ENCODE results near the gene DCAF6. TPM values are rescaled to one million over a fixed set of nuclear protein-coding genes. Genes with fewer than 3 reads are reported as not detected.

DCAF6 gene
- total RNA-seq, 2 donors from 2014 or later, result 30.7 to 42.8 TPM

GRCh38 chr1:167974698-167975097 is 38.2 kb downstream of the DCAF6 start:
- no peak overlapping the region for H3K27ac ChIP-seq
- no peak for TF ChIP-seq CTCF (IDR thresholded peaks at IDR 0.05)
- no peak for TF ChIP-seq POLR2A (IDR thresholded peaks at IDR 0.05)
- no peaks in the 10 kb centered on the region for H3K27me3 ChIP-seq
- 49 to 55% methylated on average over 4 of the region's 4 CpGs for WGBS, 2 donors
- H3K36me3 ChIP-seq (replicated peaks in 1 of 2; ENCODE audit: insufficient read depth in 1 of 2, low read depth in 2 of 2), result peaks cover 0 to 2% of the 10 kb centered on the region in 2 donors
- ATAC-seq (no peak), DNase-seq (no peak)
- no peaks in the 10 kb centered on the region for H3K4me1 ChIP-seq
- no peak overlapping the region for H3K4me3 ChIP-seq
- H3K9me3 ChIP-seq, result no peaks in the 10 kb centered on the region
- intact Hi-C loops (cut with DNase I), result no loop called here

DNA sequence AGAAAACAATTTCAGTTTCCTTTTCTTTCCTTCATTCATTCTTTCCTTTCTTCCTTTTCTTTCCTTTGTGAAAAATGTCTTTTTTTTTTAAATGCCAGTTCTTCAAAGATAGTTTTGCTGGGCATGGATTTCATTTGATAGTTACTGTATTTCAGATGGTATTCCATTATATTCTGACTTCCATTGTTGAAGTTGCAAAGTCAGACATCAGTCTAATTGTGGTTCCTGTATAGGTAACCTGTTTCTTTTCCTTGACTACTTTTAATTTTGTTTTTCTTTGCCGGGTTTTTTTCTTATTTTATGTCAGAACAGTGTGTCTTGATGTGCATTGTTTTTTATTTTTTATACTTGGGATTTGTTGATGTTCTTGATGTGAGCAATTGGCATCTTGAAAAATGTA is 40.8 kb downstream of the DCAF6 start:
- no peak for ATAC-seq

GRCh38 chr1:167981933-167982332 is 45.5 kb downstream of the DCAF6 start:
- Histone ChIP-seq H3K27ac (no peak overlapping the region), H3K4me1 (no peaks in the 10 kb centered on the region), H3K27me3 (no peaks in the 10 kb centered on the region), H3K9me3 (no peaks in the 10 kb centered on the region), H3K4me3 (no peak overlapping the region), H3K36me3 (replicated peaks in 1 of 2; ENCODE audit: insufficient read depth in 1 of 2, low read depth in 2 of 2) (no peaks in the 10 kb centered on the region)
- ATAC-seq (no peak), DNase-seq (no peak)
- WGBS, 2 donors, result 97% methylated on average over 9 of the region's 9 CpGs
- intact Hi-C loops (cut with DNase I), result no loop called here
- TF ChIP-seq CTCF (IDR thresholded peaks at IDR 0.05), result no peak
- no peak for TF ChIP-seq POLR2A (IDR thresholded peaks at IDR 0.05)

More for the DNA sequence above, 40.8 kb downstream of the DCAF6 start:
- H3K4me1 ChIP-seq, result no peaks in the 10 kb centered on the region
- H3K27me3 ChIP-seq, result no peaks in the 10 kb centered on the region
- no peak overlapping the region for H3K27ac ChIP-seq
- intact Hi-C loops (cut with DNase I), result no loop called here
- no peak overlapping the region for H3K4me3 ChIP-seq
- 95 to 96% methylated on average over 1 of the region's 1 CpG for WGBS, 2 donors
- no peaks in the 10 kb centered on the region for H3K9me3 ChIP-seq
- TF ChIP-seq POLR2A (IDR thresholded peaks at IDR 0.05) (no peak), CTCF (IDR thresholded peaks at IDR 0.05) (no peak)
- H3K36me3 ChIP-seq (replicated peaks in 1 of 2; ENCODE audit: insufficient read depth in 1 of 2, low read depth in 2 of 2), result peaks cover 0 to 2% of the 10 kb centered on the region in 2 donors
- no peak for DNase-seq

GRCh38 chr1:167983797-167984420 is 47.4 kb downstream of the DCAF6 start:
- Histone ChIP-seq H3K36me3 (replicated peaks in 1 of 2; ENCODE audit: insufficient read depth in 1 of 2, low read depth in 2 of 2) (no peaks in the 10 kb centered on the region), H3K9me3 (no peaks in the 10 kb centered on the region), H3K4me3 (no peak overlapping the region), H3K4me1 (no peaks in the 10 kb centered on the region), H3K27me3 (no peaks in the 10 kb centered on the region), H3K27ac (no peak overlapping the region)
- no peak for TF ChIP-seq CTCF (IDR thresholded peaks at IDR 0.05)
- no peak for TF ChIP-seq POLR2A (IDR thresholded peaks at IDR 0.05)
- intact Hi-C loops (cut with DNase I), result no loop called here
- no peak for DNase-seq
- 93 to 97% methylated on average over 2 of the region's 2 CpGs for WGBS, 2 donors
- no peak for ATAC-seq

DNA sequence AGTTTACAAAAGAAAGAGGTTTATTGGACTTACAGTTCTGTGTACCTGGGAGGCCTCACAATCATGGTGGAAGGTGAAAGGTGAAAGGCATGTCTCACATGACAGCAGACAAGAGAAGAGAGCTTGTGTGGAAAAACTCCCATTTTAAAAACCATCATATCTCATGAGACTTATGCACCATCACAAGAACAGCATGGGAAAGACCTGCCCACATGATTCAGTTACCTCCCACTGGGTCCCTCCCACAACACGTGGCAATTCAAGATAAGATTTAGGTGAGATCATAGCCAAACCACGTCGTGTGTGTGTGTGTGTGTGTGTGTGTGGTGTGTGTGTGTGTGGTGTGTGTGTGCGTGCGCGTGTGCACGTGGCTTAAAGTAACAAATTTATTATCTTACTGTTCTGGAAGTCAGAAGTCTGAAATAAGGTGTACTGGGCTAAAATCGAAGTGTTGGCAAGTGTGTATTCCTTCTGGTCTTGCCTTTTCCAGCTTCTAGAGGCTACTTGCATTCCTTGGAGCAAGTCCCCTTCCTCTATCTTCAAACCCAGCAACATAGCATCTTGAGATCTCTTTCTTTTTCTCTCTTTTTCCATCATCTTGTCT is 48.5 kb downstream of the DCAF6 start:
- ATAC-seq (no peak), DNase-seq (peak in 1 of 4 donors; percentile 17)
- no peaks in the 10 kb centered on the region for H3K9me3 ChIP-seq
- H3K4me1 ChIP-seq, result no peaks in the 10 kb centered on the region
- no peak overlapping the region for H3K4me3 ChIP-seq
- intact Hi-C loops (cut with DNase I), result no loop called here
- no peaks in the 10 kb centered on the region for H3K27me3 ChIP-seq
- WGBS, 2 donors, result 62 to 65% methylated on average over 8 of the region's 8 CpGs
- H3K27ac ChIP-seq, result no peak overlapping the region
- TF ChIP-seq CTCF (IDR thresholded peaks at IDR 0.05) (no peak), POLR2A (IDR thresholded peaks at IDR 0.05) (no peak)
- no peaks in the 10 kb centered on the region for H3K36me3 ChIP-seq (replicated peaks in 1 of 2; ENCODE audit: insufficient read depth in 1 of 2, low read depth in 2 of 2)
